Activated naive CD8-positive, alpha-beta T cell treated with anti-CD3 and anti-CD28 coated beads for 36 hours (primary cell): Measurements from ENCODE around the gene MYO1D. TPM values are rescaled to one million over a fixed set of nuclear protein-coding genes. Genes with fewer than 3 reads are reported as not detected.

Experiments
- DNase-seq: peaks from one replicate; pipeline ENCODE4 v3.0.0; 2021
- H3K27ac Mint-ChIP-seq: one replicate; pipeline ENCODE4 v1.8.0; 2022; ENCODE audit warnings: mild to moderate bottlenecking, moderate library complexity, mixed read lengths
- H3K27me3 Mint-ChIP-seq: one replicate; pipeline ENCODE4 v1.8.0; 2022; ENCODE audit warnings: mild to moderate bottlenecking, mixed read lengths
- H3K36me3 Mint-ChIP-seq: one replicate; pipeline ENCODE4 v1.8.0; 2021; ENCODE audit warnings: mild to moderate bottlenecking, mixed read lengths
- H3K4me1 Mint-ChIP-seq: one replicate; pipeline ENCODE4 v1.8.0; 2021; ENCODE audit warnings: mixed read lengths
- H3K4me3 Mint-ChIP-seq: one replicate; pipeline ENCODE4 v1.8.0; 2022; ENCODE audit warnings: mild to moderate bottlenecking, moderate library complexity, mixed read lengths
- H3K9me3 Mint-ChIP-seq: one replicate; pipeline ENCODE4 v1.8.0; 2022; ENCODE audit warnings: mixed read lengths
- total RNA-seq, 2 experiments: library from RNA; stranded (reverse); gene quantifications; one replicate each; pipeline ENCODE4 v1.2.3, GENCODE V29; 2021

Gene MYO1D
- total RNA-seq, 2 experiments from 2014 or later: 7.0 to 7.8 TPM

DNA sequence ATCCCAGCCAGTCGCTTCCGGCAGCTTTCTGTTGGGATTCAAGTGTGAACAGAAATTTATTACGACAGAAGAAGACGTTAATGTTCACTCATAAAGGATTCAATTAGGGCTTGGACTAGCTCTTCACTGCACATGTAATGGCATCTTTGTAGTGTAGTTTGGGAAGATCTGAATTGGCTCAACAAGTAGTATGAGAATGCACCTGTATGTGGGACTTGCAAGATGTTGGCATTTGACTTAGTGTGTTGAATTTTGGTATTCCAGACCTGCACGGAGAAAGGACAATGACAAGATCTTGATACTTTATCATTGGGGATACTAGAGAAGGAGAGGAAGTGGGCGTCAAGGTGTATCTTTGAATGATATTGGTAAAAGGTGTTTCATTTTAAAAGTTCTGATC, 431.4 kb downstream of the MYO1D start:
- no peak for DNase-seq
- peaks cover 5% of the 10 kb centered on the region for H3K27me3 Mint-ChIP-seq
- peak overlapping the region; percentile 82 for H3K27ac Mint-ChIP-seq
- H3K9me3 Mint-ChIP-seq: no peaks in the 10 kb centered on the region
- H3K4me3 Mint-ChIP-seq: peak overlapping the region; percentile 95
- H3K36me3 Mint-ChIP-seq: peaks cover 34% of the 10 kb centered on the region
- peaks cover 41% of the 10 kb centered on the region for H3K4me1 Mint-ChIP-seq

DNA sequence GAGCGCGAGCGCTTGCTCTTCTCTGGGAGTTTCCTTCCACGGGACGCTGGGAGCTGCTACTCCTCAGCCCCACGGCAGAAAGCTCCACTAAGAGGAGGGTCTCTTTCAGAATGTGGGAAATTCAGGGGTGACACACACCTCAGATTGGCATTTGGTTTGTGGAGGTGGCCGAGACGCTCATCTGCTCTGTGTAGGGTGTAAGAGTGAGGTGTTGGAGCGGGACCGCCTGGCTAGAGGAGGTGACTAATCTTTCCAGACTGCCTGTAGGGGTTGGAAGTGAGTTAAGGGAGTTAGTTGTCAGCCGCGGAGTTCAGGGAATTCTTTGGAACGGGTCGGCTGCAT, 431.9 kb downstream of the MYO1D start:
- Mint-ChIP-seq H3K4me1 (peaks cover 41% of the 10 kb centered on the region), H3K9me3 (no peaks in the 10 kb centered on the region), H3K27ac (peak overlapping the region; percentile 82), H3K36me3 (peaks cover 34% of the 10 kb centered on the region), H3K27me3 (peaks cover 5% of the 10 kb centered on the region), H3K4me3 (peak overlapping the region; percentile 95)
- DNase-seq: peak; percentile 46

DNA sequence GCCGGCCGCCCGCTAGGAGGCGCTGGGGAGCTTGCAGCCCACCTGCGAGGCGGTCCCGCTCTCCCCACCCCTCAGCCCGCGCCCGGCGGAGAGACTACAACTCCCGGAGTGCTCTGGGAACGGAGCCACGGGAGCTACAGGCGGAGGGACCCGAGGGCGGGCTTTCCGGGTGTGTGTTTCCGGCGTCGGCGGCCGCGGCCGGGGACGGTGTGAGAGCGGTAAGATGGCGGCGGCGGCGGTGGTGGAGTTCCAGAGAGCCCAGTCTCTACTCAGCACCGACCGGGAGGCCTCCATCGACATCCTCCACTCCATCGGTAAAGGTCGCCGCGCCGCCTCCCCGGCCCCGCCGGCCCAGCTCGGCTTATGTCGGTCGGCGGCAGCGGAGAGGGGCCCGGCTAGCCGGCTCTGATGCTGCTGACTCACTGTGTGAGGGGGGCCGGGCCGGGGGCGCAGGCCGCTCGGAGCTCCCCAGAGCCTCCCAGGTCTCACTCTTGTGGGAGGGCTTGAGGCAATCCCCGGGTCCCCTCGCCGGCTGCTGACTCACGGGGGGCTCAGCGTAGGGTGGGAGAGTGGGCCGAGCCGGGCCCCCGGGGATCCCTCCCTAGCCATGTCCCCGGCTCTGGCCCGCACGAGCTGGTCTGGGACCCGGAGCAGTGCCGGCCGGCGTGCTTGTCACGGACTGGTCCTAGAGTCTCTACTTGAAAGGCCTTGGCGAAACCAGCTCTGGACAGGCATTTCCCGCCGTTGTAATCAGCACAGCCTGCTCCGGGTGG, 432.4 kb downstream of the MYO1D start, which contains the start of gene PSMD11:
TSS of gene PSMD11 (plus strand) at position 210 of the 773 bp plus-strand sequence. CDS start at position 224, 14 bp downstream.
- H3K27ac Mint-ChIP-seq: peak within 1 kb of the TSS; percentile 82
- H3K4me3 Mint-ChIP-seq: peak within 1 kb of the TSS; percentile 95
- H3K9me3 Mint-ChIP-seq: no peaks in the 10 kb centered on the region
- peak; percentile 100 for DNase-seq
- H3K36me3 Mint-ChIP-seq: peaks cover 29% of the 10 kb centered on the region
- peaks cover 36% of the 10 kb centered on the region for H3K4me1 Mint-ChIP-seq
- peaks cover 5% of the 10 kb centered on the region for H3K27me3 Mint-ChIP-seq

DNA sequence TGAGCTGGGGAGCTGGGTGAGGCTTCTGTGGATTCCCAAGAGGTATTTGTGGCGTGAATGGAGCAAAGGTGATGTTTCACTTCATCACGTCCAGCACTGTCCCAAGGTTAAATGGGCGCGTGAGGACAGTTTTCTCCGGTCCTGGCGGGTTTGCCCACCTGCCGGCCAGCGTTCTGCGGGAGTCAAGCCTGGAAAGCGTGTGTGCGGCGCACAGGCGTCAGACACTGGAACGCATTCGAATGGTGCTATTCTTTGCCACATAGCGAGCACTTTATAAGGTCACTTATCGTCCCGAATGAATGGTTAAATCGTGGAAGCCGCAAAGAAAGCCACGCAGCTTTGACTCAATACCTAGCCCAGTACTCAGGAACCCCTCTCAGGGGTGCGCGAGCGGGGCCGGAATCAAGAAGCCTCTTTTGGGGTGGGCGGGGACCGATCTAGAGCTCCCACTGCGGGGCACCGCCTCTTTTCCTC, 433.1 kb downstream of the MYO1D start:
- Mint-ChIP-seq H3K27me3 (peaks cover 5% of the 10 kb centered on the region), H3K9me3 (no peaks in the 10 kb centered on the region), H3K4me1 (peaks cover 35% of the 10 kb centered on the region), H3K36me3 (peaks cover 27% of the 10 kb centered on the region), H3K27ac (peak overlapping the region; percentile 78), H3K4me3 (peak overlapping the region; percentile 95)
- no peak for DNase-seq

Other genes with a start within 250 kb of the MYO1D start
- not detected for gene TMEM98, start 51.0 kb upstream of the MYO1D start, total RNA-seq
- gene SPACA3, start 114.7 kb upstream of the MYO1D start, total RNA-seq: not detected